IPS DF 4.7 (cell line): Measurements from ENCODE around the gene PLAU.
"Not testable (repeated sequence)": the region's sequence is repeated elsewhere in the genome, so short reads cannot be mapped to it uniquely, and the experiment has no call there.

Experiments
- DNase-seq: peaks from one replicate; pipeline ENCODE4 v3.0.0-alpha.2; 2013; ENCODE audit warnings: low spot score; ENCODE audit errors: extremely low read depth

Gene PLAU

DNA sequence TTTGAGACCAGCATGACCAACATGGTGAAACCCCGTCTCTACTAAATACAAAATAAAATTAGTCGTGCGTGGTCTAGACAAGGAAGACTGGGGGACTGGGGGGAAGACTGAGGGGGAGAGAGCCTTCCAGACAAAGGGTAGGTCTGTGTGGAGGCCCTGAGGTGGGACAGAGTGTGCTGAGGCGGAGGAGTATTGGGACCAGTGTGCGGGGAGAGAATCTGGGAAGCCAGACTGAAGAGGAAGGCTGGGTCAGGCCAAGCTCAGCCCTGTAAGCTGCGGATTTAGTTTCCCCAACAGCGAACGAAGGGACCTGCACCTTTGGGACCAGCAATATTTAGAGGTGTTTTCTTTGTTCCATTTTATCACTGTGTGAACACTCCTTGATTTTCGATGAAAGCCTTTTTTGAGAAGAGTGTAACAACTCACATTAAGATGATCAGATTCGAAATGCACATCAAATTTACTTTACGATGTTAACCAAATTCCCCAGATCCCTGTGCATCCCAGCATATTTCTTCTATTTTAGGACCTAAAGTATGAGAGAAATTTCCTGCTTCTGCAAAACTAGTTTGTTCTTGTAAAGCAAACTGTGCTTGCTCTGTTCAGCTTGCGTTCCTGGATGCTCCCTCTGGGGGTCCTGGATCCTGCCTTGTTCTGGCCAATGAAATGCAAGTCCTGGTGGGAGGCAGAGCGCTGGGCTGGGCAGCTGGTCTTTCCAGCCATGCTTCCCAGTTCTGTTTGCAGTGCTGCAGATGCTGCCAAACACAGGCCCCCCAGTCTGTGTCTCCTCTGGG is 39.4 kb downstream of the PLAU start:
- DNase-seq = no peak

DNA sequence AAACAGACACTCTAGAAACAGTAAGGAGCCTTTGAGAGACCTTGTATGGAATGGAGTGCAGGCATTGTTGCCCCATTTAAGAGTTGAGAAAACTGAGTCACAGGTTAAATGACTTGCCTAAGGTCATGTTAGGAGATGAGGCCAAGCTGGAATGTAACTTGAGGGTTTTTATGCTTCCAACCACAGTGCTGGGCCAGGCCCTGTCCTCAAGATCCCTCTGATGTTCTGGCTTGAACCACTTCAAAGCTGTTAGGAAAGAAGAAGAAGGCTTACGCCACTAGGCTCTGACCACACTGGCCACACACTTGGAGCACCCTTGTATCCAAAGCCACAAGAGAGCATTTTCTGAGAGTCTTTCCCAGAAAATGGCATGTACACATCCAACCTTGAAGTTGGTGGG is 42.7 kb downstream of the PLAU start:
- no peak for DNase-seq

DNA sequence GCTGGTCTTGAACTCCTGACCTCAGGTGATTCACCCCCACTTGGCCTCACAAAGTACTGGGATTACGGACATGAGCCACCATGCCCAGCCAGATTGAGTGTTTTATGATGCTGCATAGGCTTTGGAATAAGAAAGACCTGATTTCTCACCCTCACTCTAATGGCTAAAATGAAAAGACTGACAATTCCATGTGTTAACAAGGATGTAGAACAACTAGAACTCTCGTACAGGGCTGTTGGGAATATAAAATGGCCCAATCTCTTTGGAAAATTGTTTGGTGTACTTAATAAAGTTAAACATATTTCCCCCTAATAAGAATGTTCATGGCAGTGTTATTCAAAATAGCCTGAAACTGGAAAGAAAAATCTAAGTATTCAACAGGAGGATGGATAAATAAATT is 43.8 kb downstream of the PLAU start:
- DNase-seq = no peak

DNA sequence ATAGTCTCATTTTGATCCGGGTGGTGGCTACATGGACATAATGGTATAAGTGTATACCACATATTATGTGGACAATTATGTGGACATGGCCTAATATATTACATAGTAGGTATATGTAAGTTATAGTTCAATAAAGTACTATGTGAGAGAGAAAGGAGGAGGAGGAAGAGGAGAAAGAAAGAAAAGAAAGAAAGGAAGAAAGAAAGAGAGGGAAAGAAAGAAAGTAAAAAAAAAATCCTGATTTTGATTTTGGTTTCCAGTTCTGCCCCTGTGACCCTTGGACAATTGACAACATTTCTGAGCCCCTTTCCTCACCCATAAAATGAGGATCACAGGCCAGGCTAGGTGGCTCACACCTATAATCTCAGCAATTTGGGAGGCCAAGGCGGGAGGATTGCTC is 44.8 kb downstream of the PLAU start:
- no peak for DNase-seq

DNA sequence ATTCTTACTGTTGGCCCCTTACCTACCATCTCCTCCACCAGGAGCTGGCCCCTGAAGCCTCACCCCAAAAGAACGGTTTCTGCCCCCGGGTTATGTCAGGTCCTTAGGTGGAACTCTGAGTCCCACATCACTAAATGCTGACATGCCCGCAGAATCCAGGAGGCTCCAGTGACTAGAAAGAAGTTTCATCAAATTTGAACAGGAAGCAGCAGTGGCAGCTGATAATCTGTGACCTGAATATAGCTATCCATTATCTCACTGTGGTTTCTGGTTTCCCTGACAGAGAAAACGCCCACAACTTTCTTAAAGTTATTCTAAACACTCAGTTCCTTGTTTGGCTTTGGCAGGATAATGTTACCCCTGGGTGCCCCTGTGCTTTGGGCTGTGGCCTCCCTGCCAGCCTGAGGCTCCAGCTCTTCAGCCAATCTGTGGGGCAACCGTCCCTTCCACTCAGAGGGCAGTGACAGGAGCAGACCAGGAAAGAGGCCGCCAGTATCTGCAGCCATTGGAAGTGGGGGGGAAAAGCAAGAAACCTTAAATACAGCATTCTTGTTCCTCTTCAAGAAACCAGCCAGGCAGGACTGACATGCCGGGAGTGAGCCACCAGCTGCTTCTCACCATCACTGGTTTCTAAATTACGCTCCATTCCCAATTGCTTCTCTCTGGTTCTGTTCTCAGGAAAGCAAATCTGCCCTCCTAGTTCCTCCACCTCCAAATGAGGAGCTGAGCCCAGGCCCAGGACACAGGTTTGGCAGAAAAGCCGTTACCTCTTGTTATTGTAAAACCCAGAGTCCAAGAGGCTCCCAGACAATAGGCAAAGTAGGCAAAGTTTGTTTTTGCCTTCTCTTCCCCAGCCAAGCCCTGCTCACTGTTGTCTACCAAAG is 45.8 kb downstream of the PLAU start:
- DNase-seq = no peak

DNA sequence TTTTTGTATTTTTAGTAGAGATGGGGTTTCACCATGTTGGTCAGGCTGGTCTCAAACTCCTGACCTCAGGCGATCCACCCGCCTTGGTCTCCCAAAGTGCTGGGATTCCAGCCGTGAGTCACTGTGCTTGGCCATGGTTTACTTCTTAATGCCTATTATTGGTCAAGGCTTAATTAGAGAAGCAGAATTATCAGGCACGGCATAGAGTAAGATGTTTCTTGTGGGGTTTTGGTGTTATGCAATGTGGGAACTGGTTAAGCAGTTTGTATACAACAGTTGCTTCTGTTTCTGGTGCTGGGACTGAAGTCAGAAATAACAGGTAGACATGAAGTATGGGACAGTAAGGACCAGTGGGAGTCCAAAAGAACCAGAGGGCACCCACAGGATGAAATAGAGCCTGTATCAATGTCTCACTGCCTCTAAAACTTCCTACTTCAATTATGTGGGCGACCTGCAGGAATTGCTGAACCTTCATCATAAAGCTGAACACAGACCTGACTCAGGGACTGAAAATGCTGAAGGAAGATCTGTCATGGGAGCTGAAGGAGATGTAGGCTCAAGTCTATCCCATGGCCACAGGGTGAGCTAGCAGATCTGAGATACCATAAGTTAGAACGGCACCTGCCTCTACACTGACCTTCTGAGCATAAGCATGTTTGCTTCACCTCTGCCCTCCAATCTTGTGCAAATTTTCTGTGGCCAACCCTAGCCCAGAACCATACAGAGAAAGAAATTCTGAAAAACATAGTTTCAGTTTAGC is 48.7 kb downstream of the PLAU start:
- DNase-seq = no peak

DNA sequence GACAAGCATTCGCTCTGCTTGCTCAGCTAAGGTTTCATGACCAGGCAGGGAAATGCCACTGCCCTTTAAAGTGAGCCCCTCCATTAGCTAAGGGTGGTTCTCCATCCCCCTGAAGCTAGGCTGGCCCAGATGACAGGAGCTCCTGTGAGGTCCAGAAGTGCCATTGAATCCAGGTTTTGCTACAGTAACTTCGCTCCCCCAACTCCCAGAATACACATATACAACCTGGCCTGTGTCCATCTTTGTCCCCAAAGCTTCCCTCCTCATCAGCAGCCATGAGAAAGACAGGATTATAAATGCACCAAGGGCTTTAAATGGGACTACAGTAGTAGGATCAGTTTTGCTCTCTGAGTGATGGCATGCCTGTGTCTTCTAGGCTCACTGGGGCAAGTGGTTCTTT is 51.5 kb downstream of the PLAU start:
- DNase-seq = no peak

DNA sequence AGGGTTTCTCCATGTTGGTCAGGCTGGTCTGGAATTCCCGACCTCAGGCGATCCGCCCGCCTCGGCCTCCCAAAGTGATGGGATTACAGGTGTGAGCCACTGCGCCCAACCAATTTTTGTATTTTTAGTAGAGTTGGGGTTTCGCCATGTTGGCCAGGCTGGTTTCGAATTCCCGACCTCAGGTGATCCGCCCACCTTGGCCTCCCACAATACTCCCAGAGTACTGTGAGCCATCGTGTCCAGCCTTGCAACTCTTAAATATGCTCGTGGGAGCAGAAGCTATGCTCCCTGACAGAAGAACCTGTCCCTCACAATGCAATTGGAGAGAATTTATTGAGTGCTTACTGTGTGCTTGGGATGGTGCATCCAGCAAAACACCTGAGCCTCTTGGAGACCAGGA is 52.6 kb downstream of the PLAU start:
- not testable (repeated sequence) for DNase-seq

DNA sequence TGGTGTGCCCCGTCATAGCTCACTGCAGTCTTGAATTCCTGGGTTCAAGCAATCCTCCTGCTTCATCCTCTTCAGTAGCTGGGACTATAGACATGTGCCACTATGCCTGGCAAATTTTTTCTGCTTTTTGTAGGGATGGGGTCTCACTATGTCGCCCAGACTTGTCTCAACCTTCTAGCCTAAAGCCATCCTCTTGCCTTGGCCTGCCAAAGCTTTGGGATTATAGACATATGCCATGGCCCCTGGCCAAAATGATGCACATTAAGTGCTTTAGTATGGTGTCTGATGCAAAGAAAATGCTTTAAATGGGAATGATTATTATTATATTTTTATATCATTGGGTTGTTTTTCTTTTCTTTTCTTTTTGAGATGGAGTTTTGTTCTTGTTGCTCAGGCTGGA is 53.8 kb downstream of the PLAU start:
- no peak for DNase-seq

DNA sequence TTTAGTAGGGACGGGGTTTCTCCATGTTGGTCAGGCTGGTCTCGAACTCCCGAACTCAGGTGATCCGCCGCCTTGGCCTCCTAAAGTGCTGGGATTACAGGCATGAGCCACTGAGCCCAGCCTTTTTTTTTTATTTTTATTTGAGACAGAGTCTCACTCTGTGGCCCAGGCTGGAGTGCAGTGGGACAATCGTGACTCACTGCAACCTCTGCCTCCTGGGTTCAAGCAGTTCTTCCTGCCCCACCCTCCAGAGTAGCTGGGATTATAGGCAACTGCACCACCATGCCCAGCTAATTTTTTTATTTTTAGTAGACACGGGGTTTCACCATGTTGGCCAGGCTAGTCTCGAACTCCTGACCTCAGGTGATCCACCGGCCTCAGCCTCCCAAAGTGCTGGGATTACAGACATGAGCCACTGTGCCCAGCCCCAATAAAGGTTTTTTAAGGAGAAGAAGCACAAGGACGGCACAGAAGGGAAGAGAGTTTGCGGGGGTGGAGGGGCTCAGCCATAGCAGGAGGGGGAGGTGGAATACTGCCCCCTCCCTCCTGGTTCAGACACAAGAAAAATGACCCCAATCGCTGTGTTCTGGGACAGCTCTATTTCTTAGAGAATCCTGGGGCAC is 54.4 kb downstream of the PLAU start:
- DNase-seq = not testable (repeated sequence)

DNA sequence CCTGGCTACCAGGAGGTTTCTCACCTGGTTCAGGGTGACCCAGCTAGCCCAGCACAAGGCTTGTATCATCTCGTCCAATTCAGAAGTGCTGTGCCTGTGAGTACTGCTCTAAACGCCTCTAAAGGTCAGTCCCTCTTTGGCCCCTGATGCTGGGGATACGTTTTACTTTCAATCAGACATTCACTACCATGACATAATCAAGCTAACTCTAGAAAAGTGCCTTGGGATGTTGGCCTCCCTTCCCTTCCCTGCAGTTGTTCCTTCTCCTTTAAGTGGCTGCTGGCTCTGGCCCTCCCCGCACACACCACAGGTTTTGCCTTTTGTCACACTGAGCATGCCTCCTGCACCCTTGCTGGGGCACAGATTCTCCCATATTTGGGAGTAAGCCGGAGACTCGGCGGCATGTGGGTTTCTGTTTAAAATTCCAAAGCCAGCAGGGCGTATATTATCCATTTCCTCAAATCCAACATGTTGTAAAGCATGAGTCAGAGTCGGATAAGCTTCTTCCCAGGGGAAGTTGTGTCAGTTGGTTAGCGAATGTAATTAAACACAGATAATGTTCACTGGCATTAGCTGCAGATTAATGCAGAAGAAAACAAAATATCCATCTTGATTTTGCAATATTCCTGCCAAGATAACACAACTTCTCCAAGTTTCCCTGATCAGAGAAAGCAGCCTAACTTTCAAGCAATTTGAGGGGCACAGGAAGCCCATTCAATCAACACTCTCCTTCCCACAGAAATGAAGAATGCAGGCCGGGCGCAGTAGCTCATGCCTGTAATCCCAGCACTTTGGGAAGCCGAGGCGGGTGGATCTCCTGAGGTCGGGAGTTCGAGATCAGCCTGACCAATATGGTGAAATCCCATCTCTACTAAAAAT is 55.2 kb downstream of the PLAU start:
- peak; percentile 98 for DNase-seq

DNA sequence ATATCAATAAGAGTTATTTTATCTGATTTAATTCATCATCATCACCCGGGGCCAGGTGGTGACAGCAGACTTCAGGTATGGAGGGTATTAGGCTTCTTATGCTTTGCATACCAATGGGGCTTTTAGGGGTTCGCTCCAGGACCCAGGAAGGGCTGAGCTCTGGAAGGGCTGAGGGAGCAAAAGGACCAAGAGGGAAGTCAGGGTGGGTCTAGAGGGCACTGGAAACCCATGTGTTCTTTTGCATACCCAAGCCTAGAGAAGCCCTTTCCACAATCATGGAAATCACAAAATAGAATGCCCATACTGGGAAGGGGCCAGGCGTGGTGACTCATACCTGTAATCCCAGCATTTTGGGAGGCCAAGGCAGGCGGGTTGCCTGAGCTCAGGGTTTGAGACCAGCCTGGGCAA is 56.1 kb downstream of the PLAU start:
- DNase-seq = no peak
